Activated CD8-positive, alpha-beta memory T cell treated with anti-CD3 and anti-CD28 coated beads, Interleukin-2, amount 50 U/mL, for 24 hours (primary cell): Measurements from ENCODE around the gene PTPN1.

Source experiments
- DNase-seq: peaks from one replicate; pipeline ENCODE4 v3.0.0-alpha.2; 2020; ENCODE audit errors: extremely low read depth

The PTPN1 gene

DNA sequence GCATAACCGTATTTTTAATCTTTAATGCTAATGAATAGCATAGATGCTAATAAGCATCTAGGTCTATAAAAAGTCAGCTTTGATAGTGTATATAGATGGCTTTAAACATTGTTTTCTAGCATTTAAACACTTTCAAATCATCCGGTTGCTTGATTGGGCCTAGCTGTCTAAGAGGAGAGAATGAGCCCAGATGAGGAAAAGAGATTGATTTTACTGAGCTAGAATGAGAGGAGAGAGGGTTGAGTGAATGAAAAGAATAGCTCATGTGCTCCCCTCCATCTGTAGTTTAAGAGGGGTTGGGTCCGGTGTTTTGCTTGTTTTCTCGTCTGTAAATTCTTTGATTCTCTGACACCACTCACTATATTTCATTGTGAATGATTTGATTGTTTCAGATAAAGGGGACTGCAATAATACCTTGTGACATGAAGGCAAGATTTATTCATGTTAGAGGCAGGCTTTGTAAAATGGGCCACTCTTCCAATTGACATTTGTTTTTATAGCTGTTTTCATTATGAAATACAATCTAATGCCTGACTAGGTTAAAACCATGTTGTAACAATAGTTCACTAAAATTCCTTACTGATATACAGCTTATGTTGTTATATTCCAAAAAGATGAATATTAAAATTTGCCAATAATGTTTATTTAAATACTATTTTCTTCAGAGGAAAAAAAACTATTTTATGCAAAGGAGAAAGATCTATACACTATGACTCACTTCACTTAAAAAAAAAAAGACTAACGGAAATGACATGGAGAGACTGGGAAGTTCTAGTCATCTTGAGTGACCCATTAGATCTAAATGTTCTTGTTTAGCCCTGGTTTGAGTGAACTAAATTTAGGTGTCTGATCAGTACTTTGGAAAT is 3.2 kb downstream of the PTPN1 start:
- no peak for DNase-seq

DNA sequence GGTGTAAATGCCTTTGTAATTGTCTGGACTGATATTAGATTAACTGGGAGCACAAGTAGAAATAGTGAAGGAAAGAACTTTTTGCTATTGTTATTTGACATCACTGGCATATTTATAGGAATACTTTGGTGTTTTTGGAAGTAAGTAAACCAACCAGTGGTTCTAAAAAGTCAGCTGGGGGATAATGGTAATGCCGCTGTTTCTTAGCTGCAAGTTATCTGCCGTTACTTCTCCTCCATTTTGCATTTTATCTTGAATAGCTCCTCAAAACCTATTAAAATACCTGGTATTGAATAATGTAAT is 3.8 kb downstream of the PTPN1 start:
- DNase-seq = no peak

DNA sequence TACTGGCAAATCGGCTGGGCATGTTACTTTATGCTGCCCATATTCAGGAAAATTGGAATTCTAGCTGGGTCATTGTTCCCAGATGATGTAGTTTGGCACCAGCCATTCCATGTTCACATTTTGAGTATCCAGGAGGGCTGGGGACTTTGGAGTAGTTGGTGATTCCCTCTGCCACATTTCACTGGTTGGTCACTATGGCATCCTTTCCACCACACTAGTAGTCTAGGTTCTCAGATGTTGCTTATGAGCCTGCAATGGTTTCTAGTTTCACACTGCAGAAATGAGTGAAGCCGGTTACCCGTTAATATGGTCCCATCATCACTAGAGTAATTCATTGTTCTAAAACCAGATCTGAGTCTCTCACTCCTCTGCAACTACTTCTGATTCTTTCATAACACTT is 4.6 kb downstream of the PTPN1 start:
- no peak for DNase-seq

DNA sequence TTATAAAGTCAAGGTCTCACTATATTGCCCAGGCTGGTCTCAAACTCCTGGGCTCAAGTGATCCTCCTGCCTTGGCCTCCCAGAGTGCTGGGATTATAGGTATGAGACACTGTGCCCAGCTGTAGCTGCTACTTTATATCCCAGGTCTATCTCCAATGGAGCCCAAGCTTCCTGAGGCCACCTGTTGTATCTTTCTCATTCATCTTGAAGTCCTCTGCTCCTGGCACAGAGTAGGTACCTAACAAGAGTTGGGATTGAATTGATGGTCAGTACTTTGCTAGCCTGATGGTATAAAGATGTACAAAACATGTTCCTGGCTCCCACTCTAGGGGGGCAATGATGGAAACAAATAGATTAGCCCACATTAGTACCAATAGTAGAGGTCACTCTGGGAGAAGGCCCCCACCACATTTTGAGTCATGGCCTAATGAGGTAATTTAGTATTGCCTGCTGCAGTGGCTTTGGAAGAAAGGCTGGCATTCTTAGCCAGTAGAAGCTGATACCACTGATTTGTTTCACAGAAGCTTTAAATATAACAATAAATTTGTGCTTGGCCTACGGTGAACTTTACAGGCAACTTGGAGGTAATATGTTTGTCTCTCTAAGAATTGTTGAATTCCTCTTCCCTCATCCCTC is 5.4 kb downstream of the PTPN1 start:
- no peak for DNase-seq

DNA sequence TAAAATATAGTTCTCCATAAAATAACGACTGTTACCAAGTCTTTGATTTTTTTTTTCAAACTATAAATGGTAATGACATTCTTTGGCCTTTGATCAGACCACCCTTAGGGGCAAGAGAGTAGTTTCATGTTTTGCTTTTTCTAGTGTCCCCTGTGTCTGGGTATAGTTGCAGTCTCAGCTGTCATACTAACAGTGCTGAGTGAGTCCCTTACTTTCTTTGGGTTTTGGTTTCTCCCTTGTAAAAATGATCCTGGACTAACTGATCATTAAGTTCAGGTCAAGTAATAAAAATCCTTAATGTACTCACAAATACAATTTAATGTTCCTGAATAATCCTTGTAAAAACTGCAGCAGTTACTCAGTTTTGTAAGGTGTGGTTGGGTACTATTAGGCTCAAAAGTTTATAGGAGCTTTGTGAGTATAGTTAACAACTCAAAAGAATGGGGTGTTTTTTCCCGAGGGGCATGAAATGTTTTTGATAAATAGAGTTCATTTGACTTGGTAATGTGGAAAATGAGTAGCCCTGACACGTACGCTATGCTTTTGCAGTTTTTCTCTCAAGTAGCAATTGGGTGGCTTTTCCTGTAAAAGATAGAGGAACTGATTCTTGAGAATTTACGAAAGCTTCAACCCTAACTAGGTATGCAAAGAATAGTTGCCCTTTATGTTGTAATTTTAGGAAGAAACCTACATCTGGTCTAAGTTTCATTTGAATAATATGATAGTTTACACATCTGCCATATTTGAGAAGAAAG is 6.2 kb downstream of the PTPN1 start:
- no peak for DNase-seq

DNA sequence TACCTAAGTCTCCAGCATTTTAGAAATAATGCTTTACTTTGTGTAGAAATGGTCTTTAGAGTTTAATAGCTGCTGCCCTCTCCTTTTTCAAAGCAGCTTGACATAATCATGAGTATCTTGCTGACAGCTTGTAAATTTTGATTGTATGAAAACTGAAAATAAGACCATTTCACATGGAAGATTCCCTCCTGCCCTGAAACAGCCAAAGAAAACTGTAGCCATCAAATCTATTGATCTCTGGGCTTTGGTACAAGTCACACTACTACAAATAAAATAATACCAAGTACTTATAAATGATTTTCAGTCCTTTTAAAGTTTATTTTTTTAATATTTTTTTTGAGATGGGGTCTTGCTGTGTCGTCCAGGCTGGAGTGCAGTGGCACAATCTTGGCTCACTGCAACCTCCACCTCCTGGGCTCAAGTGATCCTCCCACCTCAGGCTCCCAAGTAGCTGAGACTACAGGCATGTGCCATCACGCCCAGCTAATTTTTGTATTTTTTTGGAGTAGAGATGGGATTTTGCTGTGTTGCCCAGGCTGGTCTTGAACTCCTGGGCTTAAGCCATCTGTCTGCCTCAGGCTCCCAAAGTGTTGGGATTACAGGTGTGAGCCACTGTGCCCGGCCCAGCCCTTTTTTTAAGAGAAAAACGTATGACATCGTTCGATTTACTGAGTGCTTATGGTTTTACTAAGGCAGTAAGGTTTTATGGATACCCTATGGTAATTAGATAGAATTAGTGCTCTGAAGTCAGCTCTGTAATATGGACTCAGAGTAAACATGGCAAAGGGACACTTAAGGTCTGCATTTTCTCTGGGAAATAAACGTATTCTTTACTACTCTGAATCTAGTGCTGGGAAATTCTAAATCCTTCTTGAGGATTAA is 7.0 kb downstream of the PTPN1 start:
- no peak for DNase-seq

DNA sequence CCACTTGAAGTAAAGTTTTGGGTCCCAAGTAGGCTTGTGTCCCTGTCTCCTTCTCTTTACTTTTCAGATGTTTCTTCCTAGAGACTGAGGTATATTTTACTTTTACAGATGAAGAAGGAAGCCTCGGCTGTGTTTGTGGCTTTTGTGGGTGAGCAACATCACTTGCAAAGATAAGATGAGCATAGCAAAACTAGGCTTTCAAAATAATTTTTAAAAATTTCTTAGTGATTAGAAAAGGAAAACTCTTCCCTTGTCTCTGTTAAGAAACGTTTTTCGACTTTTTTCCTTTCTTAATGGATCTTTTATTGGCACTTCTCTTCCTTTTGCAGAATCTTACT is 7.6 kb downstream of the PTPN1 start:
- no peak for DNase-seq

DNA sequence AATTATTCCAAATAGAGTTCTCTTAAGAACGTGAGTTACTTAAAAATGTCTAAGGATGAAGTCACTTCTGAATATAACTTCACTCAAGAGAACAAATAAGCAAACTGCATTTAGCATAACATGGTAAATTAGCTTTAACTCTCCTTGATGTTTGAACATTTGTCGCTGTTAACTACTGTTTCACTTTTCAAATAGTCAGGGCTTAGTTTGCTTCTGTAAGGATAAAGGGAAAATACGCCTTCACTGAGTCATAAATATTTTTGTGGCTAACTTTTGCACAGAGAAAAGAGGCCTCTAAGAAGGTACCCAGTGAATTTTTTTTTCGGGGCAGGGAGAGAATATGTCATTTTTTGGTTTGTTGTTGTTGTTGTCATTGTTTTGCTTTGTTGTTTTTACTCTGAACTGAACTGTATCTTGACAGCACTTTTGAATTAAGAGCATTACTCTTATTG is 8.1 kb downstream of the PTPN1 start:
- DNase-seq = no peak

DNA sequence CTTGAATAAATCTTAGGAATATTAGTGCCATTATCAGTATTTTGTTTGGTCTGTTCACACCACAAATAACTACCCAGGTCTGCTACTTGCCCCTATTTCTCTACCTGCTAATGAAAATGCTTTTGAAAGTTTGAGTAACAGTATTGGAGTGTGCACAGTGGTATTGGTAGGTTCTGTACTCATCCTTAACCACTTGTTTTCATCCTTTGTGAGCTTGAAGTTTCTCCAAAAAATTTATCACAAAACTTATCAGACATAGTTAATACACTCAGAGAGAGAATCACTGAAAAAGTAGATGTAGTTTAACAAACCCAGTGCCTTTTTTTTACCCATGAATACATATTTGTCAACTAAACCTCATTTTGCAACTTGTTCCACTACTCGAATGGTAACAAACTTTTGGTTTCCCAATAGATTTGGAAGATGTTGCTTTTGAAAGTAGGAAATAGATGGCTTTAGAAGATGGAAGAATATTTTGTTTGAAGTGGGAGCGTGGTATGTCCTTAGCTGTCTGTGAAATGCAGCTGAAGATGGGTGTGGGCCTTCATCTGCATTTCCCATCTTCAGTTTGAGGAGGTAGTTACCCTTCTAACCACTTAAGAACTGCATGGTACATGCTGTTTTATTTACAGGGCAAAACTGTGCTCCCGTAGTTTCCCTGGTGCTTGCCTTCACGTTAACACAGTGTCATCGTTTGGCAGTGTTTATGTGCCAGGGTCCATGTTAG is 9.0 kb downstream of the PTPN1 start:
- no peak for DNase-seq

DNA sequence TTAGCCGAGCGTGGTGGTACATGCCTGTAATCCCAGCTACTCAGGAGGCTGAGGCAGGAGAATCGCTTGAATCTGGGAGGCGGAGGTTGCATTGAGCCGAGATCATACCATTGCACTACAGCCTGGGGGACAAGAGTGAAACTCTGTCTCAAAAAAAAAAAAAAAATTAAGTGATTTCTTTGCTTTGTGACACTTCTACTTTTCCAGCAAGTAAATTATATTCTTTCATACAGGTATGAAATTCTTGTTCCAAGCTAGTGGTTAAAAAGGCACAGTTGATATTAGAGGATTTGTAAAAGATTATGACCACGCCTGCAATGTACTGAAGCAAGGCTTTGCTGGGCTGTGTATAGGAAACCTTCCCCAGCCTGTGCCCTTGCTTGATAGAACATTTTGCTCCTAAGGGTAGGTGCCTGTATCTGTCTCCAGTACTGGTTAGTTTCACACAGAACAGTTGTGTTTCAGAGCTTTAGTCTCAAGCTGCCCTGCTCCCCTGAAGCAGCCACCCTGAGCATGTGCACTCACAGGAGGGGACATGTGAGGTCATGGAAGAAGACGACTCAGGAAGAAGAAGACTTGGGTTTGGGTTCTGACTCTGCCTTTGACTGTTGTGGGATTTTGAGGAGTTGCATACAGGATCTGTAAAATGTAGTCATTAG is 10.2 kb downstream of the PTPN1 start:
- DNase-seq = no peak

DNA sequence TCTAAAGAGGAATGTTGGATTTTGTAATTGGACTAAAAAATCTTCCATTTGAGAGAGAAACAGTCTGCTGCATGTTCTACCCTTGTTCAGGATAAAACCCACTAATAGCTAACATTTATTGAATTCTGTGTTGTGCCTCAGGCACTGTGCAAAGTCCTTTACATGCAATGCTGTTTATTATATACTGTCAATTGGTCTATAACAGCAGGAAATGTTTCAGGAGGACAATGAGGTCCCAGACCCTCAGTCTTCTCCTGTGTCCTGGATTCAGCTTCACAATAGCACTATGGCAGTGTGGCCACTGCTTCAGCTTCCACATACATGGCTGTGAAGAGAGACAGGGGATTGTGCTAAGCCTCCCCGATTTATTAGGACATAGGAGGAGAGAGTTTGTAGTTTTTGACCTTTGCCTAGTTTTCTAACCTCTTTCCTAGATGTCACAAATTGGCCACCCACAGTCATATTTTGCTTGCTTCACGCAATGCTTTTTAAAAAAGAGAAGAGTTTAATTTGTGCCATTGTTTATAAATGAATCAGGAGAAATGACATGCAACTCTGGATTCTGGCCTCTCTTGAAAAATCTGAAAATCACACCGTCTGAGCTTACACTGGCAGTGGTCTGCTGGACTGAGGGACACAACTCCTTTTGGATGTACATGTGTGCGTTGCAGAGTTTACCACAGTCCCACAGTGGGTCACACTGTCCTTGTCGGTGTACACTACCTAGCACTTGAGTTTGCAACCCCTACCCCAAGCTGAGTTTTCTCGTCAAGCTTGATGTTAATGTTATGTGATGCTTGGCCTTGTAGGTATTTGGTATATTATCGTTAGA is 11.3 kb downstream of the PTPN1 start:
- DNase-seq = no peak

DNA sequence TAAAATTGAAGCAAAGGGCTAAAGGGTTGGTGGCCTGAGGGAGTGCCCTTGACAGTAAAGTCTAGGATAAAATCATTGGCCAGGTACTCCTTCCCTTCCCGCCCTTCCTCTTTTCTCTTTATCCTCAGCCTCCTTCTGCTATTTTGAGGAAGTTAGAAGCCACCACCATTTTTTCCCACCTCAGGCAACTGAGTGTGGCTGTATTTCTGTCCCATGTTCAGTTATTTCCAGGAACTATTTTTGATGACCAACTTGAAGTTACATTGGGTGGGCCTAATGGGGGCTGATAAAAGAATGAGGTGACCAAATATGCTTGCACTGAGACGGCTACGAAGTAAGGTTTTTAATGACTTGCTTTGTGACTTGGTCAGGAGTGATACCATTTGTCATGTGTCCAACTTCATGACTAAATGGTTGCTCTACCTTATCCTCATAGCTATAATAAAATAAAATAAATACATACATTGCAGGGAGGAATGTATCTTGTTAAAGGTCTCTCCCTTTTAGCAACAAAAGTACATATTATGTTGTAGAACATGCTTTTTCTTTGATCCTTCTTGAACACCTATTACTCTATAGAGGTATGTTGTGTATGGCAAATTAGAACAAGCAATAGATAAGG is 12.0 kb downstream of the PTPN1 start:
- no peak for DNase-seq

DNA sequence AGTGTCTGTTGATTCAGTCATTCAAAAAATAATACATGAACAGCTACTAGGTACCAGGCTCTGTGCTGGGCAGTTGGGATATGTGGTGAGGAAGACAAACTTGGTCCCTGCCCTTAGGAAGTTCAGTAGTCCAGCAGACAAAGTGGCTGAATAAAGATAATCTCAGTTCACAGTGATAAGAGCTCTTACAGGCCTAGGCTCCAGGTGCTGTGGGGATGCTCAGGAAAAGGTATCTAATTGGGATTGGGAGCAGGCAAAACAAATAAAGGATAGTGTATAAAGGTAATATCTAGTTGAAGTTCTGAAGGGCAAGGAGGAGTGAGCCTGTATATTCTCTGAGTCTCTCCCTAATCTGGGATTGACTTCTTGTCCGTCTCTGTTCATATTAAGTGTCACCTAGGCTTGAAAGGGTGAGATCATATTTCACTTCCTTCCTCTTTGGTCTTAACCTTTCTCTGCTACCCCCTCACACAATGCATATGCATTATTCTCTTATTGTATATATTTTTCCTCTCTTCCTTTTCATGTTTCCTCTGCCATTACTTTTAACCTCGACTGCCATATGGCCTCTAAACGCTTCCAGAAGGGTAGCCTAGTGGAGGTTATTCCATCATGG is 13.5 kb downstream of the PTPN1 start:
- DNase-seq = no peak

DNA sequence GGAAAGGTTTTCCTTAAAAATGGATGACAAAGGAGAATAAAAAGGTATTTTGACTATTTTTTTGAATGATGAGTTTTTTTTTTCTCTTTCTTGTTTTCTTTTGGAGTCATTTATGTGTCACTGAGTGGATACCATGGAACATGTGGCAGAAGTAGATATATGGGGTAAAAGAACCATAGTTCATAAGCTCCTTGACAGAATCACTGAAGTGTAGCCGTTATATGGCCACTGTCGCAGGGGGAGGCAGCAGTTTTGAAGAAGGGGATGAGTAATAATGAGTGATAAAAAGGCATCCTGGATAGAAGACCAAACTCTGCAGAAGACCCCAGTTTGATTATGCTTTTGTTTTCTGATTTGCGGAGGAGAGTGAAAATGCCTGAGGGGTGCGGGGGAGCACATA is 15.5 kb downstream of the PTPN1 start:
- no peak for DNase-seq

DNA sequence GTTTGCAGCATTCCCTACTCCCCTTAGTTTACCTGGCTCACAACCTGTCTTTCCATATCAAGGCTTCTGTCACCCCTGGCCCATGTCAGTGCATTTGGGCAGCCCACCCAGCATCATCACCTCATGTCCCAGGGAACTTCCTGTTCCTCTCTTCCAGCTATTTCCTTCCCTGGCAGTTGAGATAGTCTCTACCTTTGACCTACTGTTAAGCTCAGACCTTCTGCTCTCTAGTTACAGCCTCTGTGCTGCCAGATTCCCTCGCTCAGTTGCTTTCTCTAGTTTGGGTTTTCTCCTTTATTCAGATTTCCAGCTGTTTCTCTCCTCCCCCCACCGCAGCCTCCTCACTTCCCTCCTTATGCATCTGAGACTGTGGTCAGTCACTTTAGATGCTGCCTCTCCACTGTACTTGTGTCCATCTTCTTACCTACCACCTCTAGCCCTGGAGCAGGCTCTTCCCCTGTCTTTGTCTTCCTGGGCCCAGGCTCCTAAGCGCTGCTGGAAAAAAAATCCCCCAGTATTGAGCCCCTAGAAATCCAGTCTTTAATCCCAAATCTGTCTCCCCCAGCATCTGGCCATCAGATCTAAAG is 16.3 kb downstream of the PTPN1 start:
- no peak for DNase-seq

DNA sequence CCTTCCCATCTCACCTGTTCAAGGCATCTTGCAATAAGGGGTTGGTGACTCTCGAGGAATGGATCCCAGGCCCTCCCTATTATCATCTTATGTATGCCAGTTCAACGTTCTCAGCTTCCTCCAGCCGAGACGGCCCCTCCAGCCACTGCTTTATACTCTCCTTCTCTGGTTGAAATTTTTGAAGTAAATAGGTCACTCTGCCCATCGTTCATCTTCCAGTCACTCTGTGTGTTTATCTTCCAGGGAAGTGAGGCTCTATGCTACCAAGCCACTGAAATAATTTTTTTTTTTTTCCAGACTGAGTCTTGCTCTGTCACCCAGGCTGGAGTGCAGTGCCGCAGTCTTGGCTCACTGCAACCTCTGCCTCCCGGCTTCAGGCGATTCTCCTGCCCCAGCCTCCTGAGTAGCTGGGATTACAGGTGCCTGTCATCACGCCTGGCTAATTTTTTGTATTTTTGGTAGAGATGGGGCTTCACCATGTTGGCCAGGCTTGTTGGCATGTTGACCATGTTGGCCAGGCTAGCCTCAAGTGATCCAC is 17.0 kb downstream of the PTPN1 start:
- no peak for DNase-seq

DNA sequence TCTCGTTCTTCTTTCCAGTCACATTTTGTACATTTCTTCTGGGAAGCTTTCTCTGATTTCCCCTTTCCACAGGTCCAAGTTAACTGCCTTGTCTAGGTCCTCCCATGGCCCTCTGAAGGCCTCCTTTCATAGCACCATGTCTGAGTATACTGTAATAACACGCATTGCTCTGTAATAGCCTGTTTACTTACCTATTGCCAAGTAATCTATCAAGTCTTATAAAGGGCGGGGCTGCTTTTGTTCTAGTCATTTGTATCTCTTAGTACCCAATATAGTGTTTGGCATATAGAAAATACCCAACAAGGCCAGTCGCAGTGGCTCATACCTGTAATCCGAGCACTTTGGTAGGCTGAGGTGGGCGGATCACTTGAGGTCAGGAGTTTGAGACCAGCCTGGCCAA is 17.9 kb downstream of the PTPN1 start:
- no peak for DNase-seq

DNA sequence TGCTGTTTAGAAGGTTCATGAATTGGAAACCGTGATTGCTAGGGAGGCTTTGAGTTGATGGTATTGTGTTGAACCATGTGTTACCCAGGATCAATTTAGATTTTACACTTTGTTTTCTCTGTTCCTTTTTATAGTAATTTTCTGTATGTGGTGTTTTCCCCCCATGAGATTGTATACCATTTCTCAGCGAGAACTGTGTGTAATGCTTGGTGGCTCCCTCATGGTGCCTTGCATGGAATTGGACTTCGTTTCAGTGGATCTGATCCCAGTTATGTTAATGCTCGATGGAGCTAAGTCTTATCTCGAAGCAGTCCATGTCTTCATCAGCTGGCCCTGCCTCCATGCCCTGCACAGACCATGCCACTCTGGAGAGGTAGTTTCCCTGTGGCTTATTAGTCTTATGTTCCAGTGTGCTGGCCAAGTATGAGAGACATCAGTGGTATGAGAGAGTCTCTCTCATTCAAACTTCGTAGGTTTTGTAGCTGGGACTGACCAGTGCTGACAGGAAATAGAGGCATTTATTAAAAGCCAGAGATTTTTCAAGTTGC is 18.7 kb downstream of the PTPN1 start:
- no peak for DNase-seq
